ENCODE results near the gene CRMP1.

GRCh38 chr4:5893591-5893990 lies 705 bp upstream of the CRMP1 start:
- no peak for TF ChIP-seq POLR2AphosphoS2 (IDR thresholded peaks at IDR 0.05; ENCODE audit: low read length)
- no peak for TF ChIP-seq ZNF24 (IDR thresholded peaks at IDR 0.05)
- TF ChIP-seq, protein P1, sequence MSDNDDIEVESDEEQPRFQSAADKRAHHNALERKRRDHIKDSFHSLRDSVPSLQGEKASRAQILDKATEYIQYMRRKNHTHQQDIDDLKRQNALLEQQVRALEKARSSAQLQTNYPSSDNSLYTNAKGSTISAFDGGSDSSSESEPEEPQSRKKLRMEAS (CRISPR knock-in tag; IDR thresholded peaks at IDR 0.05) = no peak
- TF ChIP-seq, protein P2, sequence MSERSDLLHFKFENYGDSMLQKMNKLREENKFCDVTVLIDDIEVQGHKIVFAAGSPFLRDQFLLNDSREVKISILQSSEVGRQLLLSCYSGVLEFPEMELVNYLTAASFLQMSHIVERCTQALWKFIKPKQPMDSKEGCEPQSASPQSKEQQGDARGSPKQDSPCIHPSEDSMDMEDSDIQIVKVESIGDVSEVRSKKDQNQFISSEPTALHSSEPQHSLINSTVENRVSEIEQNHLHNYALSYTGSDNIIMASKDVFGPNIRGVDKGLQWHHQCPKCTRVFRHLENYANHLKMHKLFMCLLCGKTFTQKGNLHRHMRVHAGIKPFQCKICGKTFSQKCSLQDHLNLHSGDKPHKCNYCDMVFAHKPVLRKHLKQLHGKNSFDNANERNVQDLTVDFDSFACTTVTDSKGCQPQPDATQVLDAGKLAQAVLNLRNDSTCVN (CRISPR knock-in tag; IDR thresholded peaks at IDR 0.05) = no peak
- no peak for TF ChIP-seq ZSCAN29 (IDR thresholded peaks at IDR 0.05)
- TF ChIP-seq NRF1 (conservative IDR thresholded peaks at IDR 0.05 in 1 of 2, IDR thresholded peaks at IDR 0.05 in 1 of 2) = no peak
- TF ChIP-seq JUN (IDR thresholded peaks at IDR 0.05; ENCODE audit: borderline replicate concordance, low read depth, low read length) = no peak
- no peak for TF ChIP-seq JUN (CRISPR knock-in tag; IDR thresholded peaks at IDR 0.05; ENCODE audit: borderline replicate concordance)
- no peak for TF ChIP-seq NFATC3 (IDR thresholded peaks at IDR 0.05)
- no peak for TF ChIP-seq STAT5B (CRISPR knock-in tag; IDR thresholded peaks at IDR 0.05)
- TF ChIP-seq KLF1 (tag; IDR thresholded peaks at IDR 0.05) = no peak
- no peak for TF ChIP-seq POLR2A (conservative IDR thresholded peaks at IDR 0.05)
- no peak for TF ChIP-seq RFX1 (IDR thresholded peaks at IDR 0.05)
- no peak for TF ChIP-seq ZNF644 (tag; IDR thresholded peaks at IDR 0.05; ENCODE audit: low read depth)
- no peak for TF ChIP-seq CTCF (IDR thresholded peaks at IDR 0.05 in 2 of 3, conservative IDR thresholded peaks at IDR 0.05 in 1 of 3; ENCODE audit: insufficient read depth in 2 of 3, low read depth in 1 of 3, low read length in 3 of 3)
